B cell (primary cell): ENCODE measurements around the gene FXYD1. TPM values are rescaled to one million over a fixed set of nuclear protein-coding genes. Genes with fewer than 3 reads are reported as not detected.

Source experiments
- ATAC-seq: fragments of 200-7000 bp; cut with Tn5 transposase; one replicate; pipeline ENCODE4 v1.10.0; 2021; ENCODE audit warnings: low read depth, mild to moderate bottlenecking, moderate number of reproducible peaks, moderate library complexity
- CTCF ChIA-PET: fragments of 350-600 bp; sonication (Branson Sonifier 250); formaldehyde crosslinking; loops from one replicate; lab custom pipeline; 2021; ENCODE audit warnings: antibody characterized with exemption, inconsistent platforms; lab: Charles Lee
- POLR2A ChIA-PET: fragments of 350-600 bp; sonication (Branson Sonifier 250); formaldehyde crosslinking; loops from one replicate; lab custom pipeline; 2021; ENCODE audit warnings: antibody characterized with exemption; lab: Charles Lee
- DNase-seq: peaks from one replicate; pipeline ENCODE4 v3.0.0; 2013
- H2AFZ ChIP-seq: 2 replicates; pipeline ENCODE4 v1.6.1; 2012; ENCODE audit warnings: mild to moderate bottlenecking, low read depth, low read length; ENCODE audit not compliant: insufficient read depth, poor library complexity, severe bottlenecking
- H3K27ac ChIP-seq, 2 donors: 1 replicate in 1 of 2; 2 replicates in 1 of 2; pipeline ENCODE4 v1.5.1; 2012 to 2013; ENCODE audit warnings: low read length in 2 of 2, mild to moderate bottlenecking in 2 of 2, moderate library complexity in 1 of 2
- H3K27me3 ChIP-seq, 4 experiments: fragments of 200-600 bp in 1 of 4; sonication (generic) in 1 of 4; replicated peaks in 1 of 4; 1 replicate in 2 of 4; 2 replicates in 2 of 4; pipeline versions ENCODE4 v1.6.1 to v1.7.0; 2013 to 2016; ENCODE audit warnings: low read length in 3 of 4, mild to moderate bottlenecking in 2 of 4, mixed read lengths in 1 of 4, moderate library complexity in 1 of 4; ENCODE audit not compliant: insufficient read depth in 4 of 4, control insufficient read depth in 3 of 4; ENCODE audit errors: control extremely low read depth in 1 of 4
- H3K36me3 ChIP-seq, 2 experiments: replicated peaks in 1 of 2; 1 replicate in 1 of 2; 2 replicates in 1 of 2; pipeline versions ENCODE4 v1.6.1 to v1.7.1; 2013; ENCODE audit warnings: low read length in 1 of 2; ENCODE audit not compliant: insufficient read depth in 2 of 2, control insufficient read depth in 1 of 2; ENCODE audit errors: control extremely low read depth in 1 of 2, extremely low read depth in 1 of 2
- H3K4me1 ChIP-seq, 2 donors: fragments of 200-600 bp in 1 of 2; sonication (generic) in 1 of 2; 1 replicate in 1 of 2; 2 replicates in 1 of 2; pipeline versions ENCODE4 v1.5.1 to v1.6.1; 2013 to 2017; ENCODE audit warnings: low read length in 2 of 2; ENCODE audit not compliant: control insufficient read depth in 2 of 2, insufficient read depth in 2 of 2
- H3K4me2 ChIP-seq: replicated peaks from 2 replicates; pipeline ENCODE3; 2012; ENCODE audit warnings: mild to moderate bottlenecking, low read depth, low read length; ENCODE audit not compliant: poor library complexity, severe bottlenecking
- H3K4me3 ChIP-seq, 5 experiments: fragments of 200-600 bp in 1 of 5; sonication (generic) in 1 of 5; 1 replicate in 3 of 5; 2 replicates in 2 of 5; pipeline versions ENCODE4 v1.5.1 to v1.7.0; 2011 to 2016; ENCODE audit warnings: low read length in 4 of 5, mild to moderate bottlenecking in 4 of 5, low read depth in 2 of 5, control low read depth in 1 of 5, moderate library complexity in 1 of 5; ENCODE audit not compliant: insufficient read depth in 1 of 5; ENCODE audit errors: control extremely low read depth in 1 of 5, extremely low read depth in 1 of 5
- H3K79me2 ChIP-seq: fragments of 200-600 bp; sonication (generic); one replicate; pipeline ENCODE4 v1.6.0; 2016; ENCODE audit warnings: low read length; ENCODE audit not compliant: control insufficient read depth, insufficient read depth
- H3K9ac ChIP-seq: fragments of 200-600 bp; sonication (generic); 2 replicates; pipeline ENCODE4 v1.6.1; 2017; ENCODE audit warnings: mild to moderate bottlenecking, low read length, moderate library complexity
- H3K9me3 ChIP-seq, 3 donors: one replicate each; pipeline versions ENCODE4 v1.6.1 to v1.7.1; 2013; ENCODE audit warnings: low read length in 2 of 3; ENCODE audit not compliant: control insufficient read depth in 2 of 3, insufficient read depth in 1 of 3; ENCODE audit errors: control extremely low read depth in 1 of 3
- H4K20me1 ChIP-seq: 2 replicates; pipeline ENCODE4 v1.6.0; 2012; ENCODE audit warnings: mild to moderate bottlenecking, low read length; ENCODE audit not compliant: insufficient read depth, control insufficient read depth, poor library complexity, severe bottlenecking
- H3K27ac Mint-ChIP-seq: one replicate; pipeline ENCODE4 v1.8.0; 2021; ENCODE audit warnings: mixed read lengths
- H3K27me3 Mint-ChIP-seq: one replicate; pipeline ENCODE4 v1.8.0; 2021; ENCODE audit warnings: mixed read lengths
- H3K4me1 Mint-ChIP-seq: one replicate; pipeline ENCODE4 v1.8.0; 2021; ENCODE audit warnings: mixed read lengths
- H3K4me3 Mint-ChIP-seq: one replicate; pipeline ENCODE4 v1.8.0; 2021; ENCODE audit warnings: mixed read lengths
- H3K9me3 Mint-ChIP-seq: one replicate; pipeline ENCODE4 v1.8.0; 2022; ENCODE audit warnings: mixed read lengths; ENCODE audit not compliant: insufficient read depth
- EZH2 ChIP-seq: IDR thresholded peaks from 2 replicates; pipeline ENCODE4 v1.6.1; 2012; ENCODE audit warnings: borderline replicate concordance, low read depth, mild to moderate bottlenecking, moderate library complexity, low read length; ENCODE audit not compliant: insufficient read depth, poor library complexity, severe bottlenecking
- WGBS: methylation state at CpG from one replicate; pipeline ENCODE4 v1.1.5; 2013; ENCODE audit warnings: missing lambda C conversion rate; ENCODE audit not compliant: insufficient coverage; 5-methylcytosine and 5-hydroxymethylcytosine counted together
- intact Hi-C: fragments of 100-400 bp; cut with micrococcal nuclease; formaldehyde crosslinking; loops from one replicate; pipeline ENCODE4 v1.10.0; 2022
- polyA plus RNA-seq: library from polyadenylated mRNA; depleted of rRNA; stranded (reverse); fragments of >200 nt; gene quantifications from 2 replicates; pipeline ENCODE4 v1.2.3, GENCODE V29; 2012
- total RNA-seq, 2 donors: library from RNA; stranded (reverse); fragments of 120-200 nt in 1 of 2; gene quantifications; 1 replicate in 1 of 2; 2 replicates in 1 of 2; pipeline versions ENCODE4 v1.2.3 to v1.2.4, GENCODE V29; 2013 to 2022
- TF ChIP-seq, protein P1 (sequence below): fragments of 200-600 bp; IDR thresholded peaks from one replicate; pipeline ENCODE4 v1.8.0; 2022; ENCODE audit warnings: antibody characterized with exemption, mild to moderate bottlenecking

FXYD1 gene
- total and polyA plus RNA-seq, 2 donors (not counting 1 experiment from before 2014, with no cell fraction given) = 3.1 to 4.7 TPM

DNA sequence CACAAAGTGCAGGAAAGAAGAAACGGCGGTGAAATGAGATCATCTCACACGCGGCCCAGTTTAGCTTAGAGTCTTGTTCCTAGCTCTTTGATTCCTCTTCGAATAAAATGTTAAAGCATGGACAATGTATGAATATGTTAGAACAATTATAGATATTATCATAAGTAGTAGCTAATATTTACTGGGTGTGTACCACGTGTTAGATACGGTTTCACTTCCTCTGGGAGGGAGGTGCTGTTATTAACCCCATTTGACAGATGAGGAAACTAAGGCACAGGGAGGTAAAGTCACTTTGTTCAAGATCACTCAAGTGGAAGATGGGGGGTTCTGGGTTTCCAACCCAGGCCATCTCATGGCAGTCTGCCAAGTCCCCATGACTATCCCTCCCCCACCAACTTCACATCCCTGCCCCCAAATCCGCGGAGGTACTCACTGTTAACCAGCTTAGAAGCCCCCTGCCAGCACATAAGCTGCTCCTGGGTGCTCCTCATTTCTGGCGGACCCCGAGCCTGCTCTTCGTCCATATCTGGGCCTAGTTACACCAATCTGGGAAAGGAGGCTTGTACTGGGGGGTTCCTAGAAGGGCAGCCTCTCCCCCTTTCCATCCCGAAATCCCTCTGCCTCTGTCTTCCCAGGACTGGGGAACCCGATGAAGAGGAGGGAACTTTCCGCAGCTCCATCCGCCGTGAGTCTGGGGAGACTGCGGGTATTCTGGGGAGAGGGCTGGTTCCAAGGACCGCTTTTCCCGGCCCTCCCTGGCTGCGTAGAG, 3.4 kb downstream of the FXYD1 start:
- no peaks in the 10 kb centered on the region for H4K20me1 ChIP-seq
- CTCF ChIA-PET = interaction anchor here (0.6 to 7.0 kb wide), 30 partner anchors 10 to 327 kb away, joined by 3 to 77 read pairs (median 5); partner anchors contain the start of gene FXYD5
- Mint-ChIP-seq H3K27ac (peak overlapping the region; percentile 88), H3K27me3 (peaks cover 14% of the 10 kb centered on the region), H3K9me3 (no peaks in the 10 kb centered on the region), H3K4me3 (peak overlapping the region; percentile 92), H3K4me1 (peaks cover 44% of the 10 kb centered on the region)
- POLR2A ChIA-PET = interaction anchor here (0.6 to 2.0 kb wide), 8 partner anchors 12 to 189 kb away, joined by 3 to 11 read pairs (median 5); partner anchors contain the start of gene FXYD5
- ATAC-seq = peak; percentile 2
- TF ChIP-seq EZH2 = no peak
- TF ChIP-seq, protein P1, sequence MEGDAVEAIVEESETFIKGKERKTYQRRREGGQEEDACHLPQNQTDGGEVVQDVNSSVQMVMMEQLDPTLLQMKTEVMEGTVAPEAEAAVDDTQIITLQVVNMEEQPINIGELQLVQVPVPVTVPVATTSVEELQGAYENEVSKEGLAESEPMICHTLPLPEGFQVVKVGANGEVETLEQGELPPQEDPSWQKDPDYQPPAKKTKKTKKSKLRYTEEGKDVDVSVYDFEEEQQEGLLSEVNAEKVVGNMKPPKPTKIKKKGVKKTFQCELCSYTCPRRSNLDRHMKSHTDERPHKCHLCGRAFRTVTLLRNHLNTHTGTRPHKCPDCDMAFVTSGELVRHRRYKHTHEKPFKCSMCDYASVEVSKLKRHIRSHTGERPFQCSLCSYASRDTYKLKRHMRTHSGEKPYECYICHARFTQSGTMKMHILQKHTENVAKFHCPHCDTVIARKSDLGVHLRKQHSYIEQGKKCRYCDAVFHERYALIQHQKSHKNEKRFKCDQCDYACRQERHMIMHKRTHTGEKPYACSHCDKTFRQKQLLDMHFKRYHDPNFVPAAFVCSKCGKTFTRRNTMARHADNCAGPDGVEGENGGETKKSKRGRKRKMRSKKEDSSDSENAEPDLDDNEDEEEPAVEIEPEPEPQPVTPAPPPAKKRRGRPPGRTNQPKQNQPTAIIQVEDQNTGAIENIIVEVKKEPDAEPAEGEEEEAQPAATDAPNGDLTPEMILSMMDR = no peak
- peaks cover 0 to 13% (median 3%) of the 10 kb centered on the region in 4 experiments for H3K27me3 ChIP-seq
- H3K9ac ChIP-seq = peak overlapping the region; percentile 65
- H3K79me2 ChIP-seq = no peaks in the 10 kb centered on the region
- H3K4me1 ChIP-seq = peaks cover 25 to 46% of the 10 kb centered on the region in 2 donors
- H3K4me3 ChIP-seq = peak overlapping the region in 4 of 5 experiments; percentile 43 to 58 (median 52)
- H3K36me3 ChIP-seq = no peaks in the 10 kb centered on the region
- no peaks in the 10 kb centered on the region for H3K9me3 ChIP-seq
- peak overlapping the region; percentile 96 for H3K4me2 ChIP-seq
- H3K27ac ChIP-seq = no peak overlapping the region
- DNase-seq = peak; percentile 62
- peak overlapping the region; percentile 58 for H2AFZ ChIP-seq
- intact Hi-C loops = loop anchor here (1.0 to 10.0 kb wide), 8 partner anchors 17 to 353 kb away; partner anchors contain the start of genes CD22, FXYD3 and KRTDAP
- WGBS = 7% methylated on average over 3 of the region's 21 CpGs
